GM12874 (cell line): Measurements from ENCODE around the gene LHFPL3.

ENCODE experiments used
- CTCF ChIP-seq: IDR thresholded peaks from 2 replicates; pipeline ENCODE4 v1.5.1; 2011; ENCODE audit warnings: low read depth, mild to moderate bottlenecking, control low read depth, low read length, moderate library complexity; ENCODE audit not compliant: insufficient read depth

LHFPL3 gene

GRCh38 chr7:104935276-104935675 lies 606.9 kb downstream of the LHFPL3 start:
- no peak for TF ChIP-seq CTCF

- no peak for TF ChIP-seq CTCF
Measured at GRCh38 chr7:104936546-104936945, 608.1 kb downstream of the LHFPL3 start.

GRCh38 chr7:104938741-104939390 lies 610.5 kb downstream of the LHFPL3 start:
- no peak for TF ChIP-seq CTCF

GRCh38 chr7:104940023-104940710 lies 611.8 kb downstream of the LHFPL3 start:
- no peak for TF ChIP-seq CTCF

GRCh38 chr7:104943502-104944343 lies 615.3 kb downstream of the LHFPL3 start:
- TF ChIP-seq CTCF = no peak

- no peak for TF ChIP-seq CTCF
Measured at GRCh38 chr7:104945599-104945956, 617.2 kb downstream of the LHFPL3 start.

- no peak for TF ChIP-seq CTCF
Measured at GRCh38 chr7:104946338-104946737, 617.9 kb downstream of the LHFPL3 start.
